ENCODE results near the gene CLTC. TPM values are rescaled to one million over a fixed set of nuclear protein-coding genes. Genes with fewer than 3 reads are reported as not detected.

CLTC gene
- total and polyA plus RNA-seq, 10 of the 15 experiments (the other 5 are each of a cell fraction or from before 2014, with no cell fraction given) = 77.5 to 188 (median 129) TPM

DNA sequence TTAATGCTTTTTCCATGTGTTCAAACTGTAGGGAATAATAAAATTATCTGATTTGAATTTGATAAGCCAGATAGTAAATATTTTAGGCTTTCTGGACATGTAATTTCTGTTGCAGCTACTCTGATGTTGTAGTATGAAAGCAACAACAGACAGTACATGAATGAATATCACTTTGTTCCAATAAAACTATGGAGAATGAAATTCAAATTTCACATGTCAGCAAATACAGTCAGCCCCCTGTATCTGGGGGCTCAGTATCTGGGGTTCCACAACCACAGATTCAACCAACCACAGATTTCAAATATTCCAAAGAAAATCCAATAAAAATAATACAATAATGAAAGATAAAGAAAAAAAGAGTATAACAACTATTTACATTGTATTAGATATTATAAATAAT lies 8.2 kb upstream of the CLTC start:
- intact Hi-C loops (cut with micrococcal nuclease; ENCODE audit: unreplicated experiment) = no loop called here
- Histone ChIP-seq H3K27ac (ENCODE audit: control insufficient read depth, insufficient read depth) (no peak overlapping the region), H3K9ac (ENCODE audit: control insufficient read depth, insufficient read depth, low read length) (no peak overlapping the region), H2AFZ (ENCODE audit: control insufficient read depth, low read depth, low read length) (no peak overlapping the region), H3K4me3 (no peak overlapping the region), H3K4me2 (ENCODE audit: control insufficient read depth, insufficient read depth) (no peak overlapping the region), H4K20me1 (ENCODE audit: control insufficient read depth, insufficient read depth) (no peaks in the 10 kb centered on the region), H3K36me3 (ENCODE audit: control insufficient read depth in 2 of 2, insufficient read depth in 2 of 2, low read length in 1 of 2) (peaks cover 0 to 4% of the 10 kb centered on the region in 2 experiments; a peak in 1 of 4 replicates), H3K4me1 (ENCODE audit: control insufficient read depth, insufficient read depth, low read length) (no peaks in the 10 kb centered on the region), H3K9me3 (replicated peaks; ENCODE audit: control insufficient read depth, insufficient read depth, low read length) (no peaks in the 10 kb centered on the region), H3K79me2 (ENCODE audit: control insufficient read depth, insufficient read depth, low read length) (no peaks in the 10 kb centered on the region), H3K27me3 (replicated peaks in 1 of 2; ENCODE audit: control insufficient read depth in 2 of 2, insufficient read depth in 2 of 2, low read length in 1 of 2) (no peaks in the 10 kb centered on the region)
- POLR2A ChIA-PET = interaction anchor here (1.0 kb wide), 1 partner anchor 9 kb away, joined by 3 read pairs; no protein-coding TSS in a partner anchor
- BruUV-seq (replicated peaks) = no TSS peak
- in situ Hi-C loops (cut with MboI) = no loop called here
- RAD21 ChIA-PET (ENCODE audit: unreplicated experiment) = no interaction called here
- FAIRE-seq (no peak), DNase-seq (ENCODE audit: low read depth, low spot score) (no peak), ATAC-seq (no peak)
- CTCF ChIA-PET = interaction anchor here (1.2 kb wide), 1 partner anchor 9 kb away, joined by 4 read pairs; no protein-coding TSS in a partner anchor
- TF ChIP-seq, protein P1, sequence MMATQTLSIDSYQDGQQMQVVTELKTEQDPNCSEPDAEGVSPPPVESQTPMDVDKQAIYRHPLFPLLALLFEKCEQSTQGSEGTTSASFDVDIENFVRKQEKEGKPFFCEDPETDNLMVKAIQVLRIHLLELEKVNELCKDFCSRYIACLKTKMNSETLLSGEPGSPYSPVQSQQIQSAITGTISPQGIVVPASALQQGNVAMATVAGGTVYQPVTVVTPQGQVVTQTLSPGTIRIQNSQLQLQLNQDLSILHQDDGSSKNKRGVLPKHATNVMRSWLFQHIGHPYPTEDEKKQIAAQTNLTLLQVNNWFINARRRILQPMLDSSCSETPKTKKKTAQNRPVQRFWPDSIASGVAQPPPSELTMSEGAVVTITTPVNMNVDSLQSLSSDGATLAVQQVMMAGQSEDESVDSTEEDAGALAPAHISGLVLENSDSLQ (IDR thresholded peaks at IDR 0.05) = no peak
- TF ChIP-seq SIN3A (IDR thresholded peaks at IDR 0.05; ENCODE audit: low read depth, low read length) (no peak), RBBP5 (conservative IDR thresholded peaks at IDR 0.05) (no peak), NR2F1 (conservative IDR thresholded peaks at IDR 0.05) (no peak), MXI1 (IDR thresholded peaks at IDR 0.05; ENCODE audit: low read depth, low read length) (no peak), KLF5 (IDR thresholded peaks at IDR 0.05; ENCODE audit: partially characterized antibody) (no peak)
- TF ChIP-seq, protein P2, sequence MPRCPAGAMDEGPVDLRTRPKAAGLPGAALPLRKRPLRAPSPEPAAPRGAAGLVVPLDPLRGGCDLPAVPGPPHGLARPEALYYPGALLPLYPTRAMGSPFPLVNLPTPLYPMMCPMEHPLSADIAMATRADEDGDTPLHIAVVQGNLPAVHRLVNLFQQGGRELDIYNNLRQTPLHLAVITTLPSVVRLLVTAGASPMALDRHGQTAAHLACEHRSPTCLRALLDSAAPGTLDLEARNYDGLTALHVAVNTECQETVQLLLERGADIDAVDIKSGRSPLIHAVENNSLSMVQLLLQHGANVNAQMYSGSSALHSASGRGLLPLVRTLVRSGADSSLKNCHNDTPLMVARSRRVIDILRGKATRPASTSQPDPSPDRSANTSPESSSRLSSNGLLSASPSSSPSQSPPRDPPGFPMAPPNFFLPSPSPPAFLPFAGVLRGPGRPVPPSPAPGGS (IDR thresholded peaks at IDR 0.05; ENCODE audit: borderline replicate concordance, insufficient read depth, low read depth, low read length, poor library complexity, severe bottlenecking) = no peak
- TF ChIP-seq, protein P3, sequence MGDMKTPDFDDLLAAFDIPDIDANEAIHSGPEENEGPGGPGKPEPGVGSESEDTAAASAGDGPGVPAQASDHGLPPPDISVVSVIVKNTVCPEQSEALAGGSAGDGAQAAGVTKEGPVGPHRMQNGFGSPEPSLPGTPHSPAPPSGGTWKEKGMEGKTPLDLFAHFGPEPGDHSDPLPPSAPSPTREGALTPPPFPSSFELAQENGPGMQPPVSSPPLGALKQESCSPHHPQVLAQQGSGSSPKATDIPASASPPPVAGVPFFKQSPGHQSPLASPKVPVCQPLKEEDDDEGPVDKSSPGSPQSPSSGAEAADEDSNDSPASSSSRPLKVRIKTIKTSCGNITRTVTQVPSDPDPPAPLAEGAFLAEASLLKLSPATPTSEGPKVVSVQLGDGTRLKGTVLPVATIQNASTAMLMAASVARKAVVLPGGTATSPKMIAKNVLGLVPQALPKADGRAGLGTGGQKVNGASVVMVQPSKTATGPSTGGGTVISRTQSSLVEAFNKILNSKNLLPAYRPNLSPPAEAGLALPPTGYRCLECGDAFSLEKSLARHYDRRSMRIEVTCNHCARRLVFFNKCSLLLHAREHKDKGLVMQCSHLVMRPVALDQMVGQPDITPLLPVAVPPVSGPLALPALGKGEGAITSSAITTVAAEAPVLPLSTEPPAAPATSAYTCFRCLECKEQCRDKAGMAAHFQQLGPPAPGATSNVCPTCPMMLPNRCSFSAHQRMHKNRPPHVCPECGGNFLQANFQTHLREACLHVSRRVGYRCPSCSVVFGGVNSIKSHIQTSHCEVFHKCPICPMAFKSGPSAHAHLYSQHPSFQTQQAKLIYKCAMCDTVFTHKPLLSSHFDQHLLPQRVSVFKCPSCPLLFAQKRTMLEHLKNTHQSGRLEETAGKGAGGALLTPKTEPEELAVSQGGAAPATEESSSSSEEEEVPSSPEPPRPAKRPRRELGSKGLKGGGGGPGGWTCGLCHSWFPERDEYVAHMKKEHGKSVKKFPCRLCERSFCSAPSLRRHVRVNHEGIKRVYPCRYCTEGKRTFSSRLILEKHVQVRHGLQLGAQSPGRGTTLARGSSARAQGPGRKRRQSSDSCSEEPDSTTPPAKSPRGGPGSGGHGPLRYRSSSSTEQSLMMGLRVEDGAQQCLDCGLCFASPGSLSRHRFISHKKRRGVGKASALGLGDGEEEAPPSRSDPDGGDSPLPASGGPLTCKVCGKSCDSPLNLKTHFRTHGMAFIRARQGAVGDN (IDR thresholded peaks at IDR 0.05) = no peak
- SMC1A ChIA-PET (ENCODE audit: uncharacterized antibody, unreplicated experiment) = interaction anchor here (1.3 to 2.9 kb wide), 2 partner anchors 11 to 71 kb away, joined by 3 to 9 read pairs; no protein-coding TSS in a partner anchor
